ENCODE data around the gene FAAP100.

The FAAP100 gene

DNA sequence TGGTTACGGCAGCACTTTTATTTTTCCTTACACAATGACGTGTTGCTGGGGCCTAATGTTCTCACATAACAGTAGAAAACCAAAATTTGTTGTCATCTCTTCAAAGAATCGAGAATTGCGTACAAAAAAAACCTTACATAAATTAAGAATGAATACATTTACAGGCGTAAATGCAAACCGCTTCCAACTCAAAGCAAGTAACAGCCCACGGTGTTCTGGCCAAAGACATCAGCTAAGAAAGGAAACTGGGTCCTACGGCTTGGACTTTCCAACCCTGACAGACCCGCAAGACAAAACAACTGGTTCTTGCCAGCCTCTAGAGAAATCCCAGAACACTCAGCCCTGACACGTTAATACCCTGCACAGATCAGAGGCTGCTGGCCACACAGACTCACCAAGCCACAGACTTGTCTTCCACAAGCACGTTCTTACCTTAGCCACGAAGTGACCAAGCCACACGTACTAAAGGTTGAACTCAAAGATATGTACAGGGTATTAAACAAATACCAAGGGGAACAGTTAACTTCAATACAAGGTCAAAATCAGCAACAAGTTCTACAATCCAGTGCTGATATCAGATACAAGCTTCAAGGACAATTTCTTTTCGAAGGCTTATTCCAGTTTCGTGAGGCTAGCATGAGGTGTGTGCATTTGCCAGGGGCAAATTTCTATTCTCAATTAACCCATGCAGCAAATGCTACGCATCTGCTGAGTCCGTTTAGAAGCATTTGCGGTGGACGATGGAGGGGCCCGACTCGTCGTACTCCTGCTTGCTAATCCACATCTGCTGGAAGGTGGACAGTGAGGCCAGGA is 42.0 kb downstream of the FAAP100 start:
- DNase-seq = peak; percentile 43

GRCh38 chr17:81509207-81509971 is 42.8 kb downstream of the FAAP100 start:
- peak; percentile 50 for DNase-seq

DNA sequence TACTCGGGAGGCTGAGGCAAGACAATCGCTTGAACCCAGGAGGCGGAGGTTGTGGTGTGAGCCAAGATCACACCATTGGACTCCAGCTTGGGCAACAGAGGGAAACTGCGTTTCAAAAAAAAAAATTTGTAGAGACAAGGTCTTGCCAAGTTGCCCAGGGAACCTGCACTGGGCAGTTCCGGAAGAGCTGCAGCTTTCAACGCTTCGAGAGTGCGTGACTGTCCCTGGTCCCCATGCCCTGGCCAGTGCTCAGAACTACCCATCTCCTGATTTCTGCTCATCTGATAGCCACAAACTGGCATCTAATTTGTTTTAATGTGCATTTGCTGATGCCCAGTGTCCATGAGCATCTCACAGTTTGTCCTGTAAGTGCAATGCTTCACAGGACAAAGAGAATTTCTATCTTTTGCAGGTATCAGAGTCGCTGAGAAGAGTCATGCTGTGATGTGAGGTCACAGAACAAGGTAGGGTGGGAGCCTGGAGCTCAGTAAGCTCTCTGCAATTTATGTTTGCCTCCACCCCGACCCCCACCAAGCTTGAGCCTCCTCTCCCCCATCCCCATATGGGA is 43.4 kb downstream of the FAAP100 start:
- peak; percentile 44 for DNase-seq

GRCh38 chr17:81503619-81504018 is 48.5 kb downstream of the FAAP100 start:
- DNase-seq = no peak

DNA sequence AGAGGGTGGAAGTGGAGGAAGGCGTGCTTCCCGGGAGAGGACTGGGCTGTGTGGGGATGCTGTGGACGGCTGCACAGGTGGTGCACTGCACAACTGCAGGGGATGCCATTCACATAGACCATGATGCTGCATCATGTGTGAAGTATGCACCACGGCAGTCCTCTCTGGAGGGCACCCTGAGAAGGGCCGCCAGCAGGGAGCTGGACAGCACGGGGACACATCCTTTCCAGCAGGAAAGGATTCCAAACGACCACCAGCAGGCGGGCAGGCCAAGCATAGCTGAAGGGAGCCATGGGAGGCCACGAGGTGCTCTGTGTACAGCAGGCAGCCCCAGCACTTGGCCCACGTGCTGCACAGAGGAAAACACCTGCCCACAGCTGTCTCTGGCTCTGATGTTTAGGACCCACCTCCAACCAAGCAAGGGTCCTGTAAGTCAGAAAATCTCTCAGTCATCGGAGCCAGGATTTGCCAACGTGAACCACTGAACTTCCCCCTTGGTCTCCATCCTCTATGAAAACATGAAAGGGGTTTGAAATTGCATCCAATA is 49.6 kb downstream of the FAAP100 start:
- no peak for DNase-seq

DNA sequence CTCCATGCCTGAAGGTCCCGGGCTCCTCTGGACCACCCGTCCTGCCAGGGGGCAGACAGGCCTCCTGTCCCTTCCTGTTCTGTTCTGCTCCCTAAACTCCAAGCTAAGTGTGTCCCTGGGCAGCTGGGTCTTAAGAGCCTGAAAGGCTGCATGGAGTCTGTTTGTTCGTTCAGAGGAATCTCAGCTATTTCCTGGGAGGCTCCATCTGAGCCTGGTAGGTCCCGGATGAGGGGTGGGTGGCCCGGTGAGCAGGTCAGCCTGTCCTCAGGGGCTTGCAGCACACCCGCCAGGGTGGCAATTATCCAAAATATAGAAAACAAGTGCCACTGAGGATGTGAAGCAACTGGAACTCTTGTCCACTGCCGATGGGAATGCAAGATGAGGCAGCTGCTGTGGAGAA is 52.1 kb downstream of the FAAP100 start:
- no peak for DNase-seq

GRCh38 chr17:81499601-81499970 is 52.6 kb downstream of the FAAP100 start:
- no peak for DNase-seq

DNA sequence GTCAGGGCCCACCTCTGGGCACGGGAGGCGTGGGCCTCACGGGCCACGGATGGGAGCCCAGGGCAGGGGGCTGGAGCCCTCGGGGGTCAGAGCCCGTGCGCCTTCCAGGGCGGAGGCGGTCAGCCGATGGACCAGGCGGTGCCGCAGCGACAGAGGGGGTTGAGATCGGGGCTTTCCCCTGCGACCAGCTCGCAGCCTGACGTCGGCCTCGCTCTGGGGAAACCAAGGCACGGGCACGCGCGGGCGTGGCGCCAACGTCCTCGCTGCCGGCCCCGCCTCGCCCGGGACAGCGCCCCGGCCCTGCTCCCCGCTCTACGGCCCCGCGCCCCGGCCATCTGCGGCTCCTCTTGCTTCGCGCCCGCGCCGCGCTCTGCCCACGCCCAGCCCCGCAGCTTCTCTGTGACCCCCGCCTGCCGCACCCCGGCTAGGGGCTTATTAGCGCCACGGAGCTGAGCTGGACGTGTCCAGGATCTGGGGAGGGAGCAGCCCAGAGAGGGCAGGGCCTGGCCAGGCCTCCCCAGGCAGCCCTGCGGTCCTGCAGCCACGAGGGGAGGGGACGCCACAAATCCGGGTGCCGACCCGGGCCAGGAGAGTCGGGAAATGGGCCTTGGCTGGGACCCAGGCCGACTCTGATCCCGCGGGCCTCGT is 53.1 kb downstream of the FAAP100 start:
- DNase-seq = no peak

GRCh38 chr17:81494626-81495377 is 57.4 kb downstream of the FAAP100 start:
- no peak for DNase-seq

GRCh38 chr17:81493198-81494038 is 58.7 kb downstream of the FAAP100 start:
- DNase-seq = no peak

- DNase-seq = no peak
These were observed 59.4 kb downstream of the FAAP100 start for GRCh38 chr17:81492706-81493105.

DNA sequence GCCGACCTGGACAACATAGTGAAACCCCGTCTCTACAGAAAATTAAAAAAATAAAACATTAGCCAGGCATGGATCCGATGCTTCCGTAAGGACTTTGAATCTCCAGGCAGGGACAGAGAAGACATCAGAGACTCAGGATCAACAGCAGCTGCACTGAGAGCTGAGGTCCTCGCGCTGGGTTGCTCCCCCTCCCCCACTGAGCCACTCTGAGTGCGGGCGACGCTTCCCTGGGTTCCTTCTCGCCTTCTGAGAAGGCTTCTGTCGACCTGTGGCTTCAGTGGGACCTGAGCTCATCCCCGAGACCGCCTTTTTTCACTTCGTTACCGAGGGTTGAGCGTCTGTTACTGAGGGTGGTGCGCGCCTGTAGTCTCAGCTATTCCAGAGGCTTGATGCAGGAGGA is 60.0 kb downstream of the FAAP100 start:
- no peak for DNase-seq

GRCh38 chr17:81491761-81492160 is 60.4 kb downstream of the FAAP100 start:
- no peak for DNase-seq

DNA sequence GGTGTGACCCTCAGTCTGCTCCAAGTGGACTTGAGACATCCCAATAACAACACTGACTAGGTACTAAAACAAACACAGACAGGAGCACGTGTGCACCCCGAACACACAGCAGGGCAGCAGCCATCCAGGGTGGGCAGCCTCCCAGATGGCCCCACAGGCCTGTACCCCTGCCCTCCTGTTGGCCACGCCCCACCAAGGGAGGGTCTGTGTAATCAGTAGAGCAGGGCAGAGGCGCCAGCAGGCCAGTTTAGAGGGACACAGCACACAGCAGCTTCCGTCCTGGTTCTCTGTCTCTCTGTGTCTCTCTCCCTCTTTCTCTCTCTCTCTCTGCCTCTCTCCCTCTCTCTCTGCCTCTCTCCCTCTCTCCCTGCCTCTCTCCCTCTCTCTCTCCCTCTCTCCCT is 61.0 kb downstream of the FAAP100 start:
- DNase-seq = no peak

- no peak for DNase-seq
These were observed 61.9 kb downstream of the FAAP100 start for GRCh38 chr17:81489998-81490992.

Data from activated T-cell treated with anti-CD3 and anti-CD28 coated beads, Interleukin-2, amount 50 U/mL, for 1 hour (primary cell).